Measurements from ENCODE around the gene HAGHL.

HAGHL gene

GRCh38 chr16:727291-727977 lies 528 bp downstream of the HAGHL start:
- TF ChIP-seq CTCF (IDR thresholded peaks at IDR 0.05; ENCODE audit: low read depth, low read length, missing control alignments) = no peak
- DNase-seq (ENCODE audit: low read depth) = no peak
- peak overlapping the region; percentile 60 for H3K4me3 ChIP-seq (ENCODE audit: low read depth, low read length)
- in situ Hi-C loops (cut with HindIII; ENCODE audit: low sequenced_read_pairs) = no loop called here

GRCh38 chr16:728131-728889 lies 1.4 kb downstream of the HAGHL start:
- in situ Hi-C loops (cut with HindIII; ENCODE audit: low sequenced_read_pairs) = no loop called here
- no peak for TF ChIP-seq CTCF (IDR thresholded peaks at IDR 0.05; ENCODE audit: low read depth, low read length, missing control alignments)
- peak overlapping the region; percentile 60 for H3K4me3 ChIP-seq (ENCODE audit: low read depth, low read length)
- DNase-seq (ENCODE audit: low read depth) = no peak

GRCh38 chr16:728890-729744 lies 2.2 kb downstream of the HAGHL start:
- no peak for DNase-seq (ENCODE audit: low read depth)
- in situ Hi-C loops (cut with HindIII; ENCODE audit: low sequenced_read_pairs) = no loop called here
- TF ChIP-seq CTCF (IDR thresholded peaks at IDR 0.05; ENCODE audit: low read depth, low read length, missing control alignments) = no peak
- H3K4me3 ChIP-seq (ENCODE audit: low read depth, low read length) = peak overlapping the region; percentile 60

- TF ChIP-seq CTCF (IDR thresholded peaks at IDR 0.05; ENCODE audit: low read depth, low read length, missing control alignments) = no peak
- in situ Hi-C loops (cut with HindIII; ENCODE audit: low sequenced_read_pairs) = no loop called here
- H3K4me3 ChIP-seq (ENCODE audit: low read depth, low read length) = no peak overlapping the region
- DNase-seq (ENCODE audit: low read depth) = no peak
Measured at GRCh38 chr16:729768-730665, 3.1 kb downstream of the HAGHL start.

- no peak for DNase-seq (ENCODE audit: low read depth)
- no peak for TF ChIP-seq CTCF (IDR thresholded peaks at IDR 0.05; ENCODE audit: low read depth, low read length, missing control alignments)
- in situ Hi-C loops (cut with HindIII; ENCODE audit: low sequenced_read_pairs) = no loop called here
- no peak overlapping the region for H3K4me3 ChIP-seq (ENCODE audit: low read depth, low read length)
Measured at GRCh38 chr16:730666-731509, 4.0 kb downstream of the HAGHL start.
